HEK293 (cell line): ENCODE data around the gene C3.

Source experiments
- CTCF ChIA-PET: fragments of 350-600 bp; formaldehyde crosslinking; extraction: SDS; loops from one replicate; lab custom pipeline; 2021; ENCODE audit warnings: antibody characterized with exemption; lab: Yijun Ruan, JAX
- POLR2A ChIA-PET: fragments of 300-600 bp; formaldehyde crosslinking; extraction: SDS; loops from one replicate; lab custom pipeline; 2020; ENCODE audit warnings: antibody characterized with exemption, inconsistent platforms; lab: Yijun Ruan, JAX
- H3K27ac ChIP-seq: fragments of 200-500 bp; sonication (Bioruptor generic); 2 replicates; pipeline ENCODE4 v1.5.1; 2014; ENCODE audit warnings: low read depth, low read length, control low read depth, inconsistent platforms; ENCODE audit errors: extremely low read depth
- H3K36me3 ChIP-seq, 2 experiments: fragments of 200-500 bp in 1 of 2; sonication (Bioruptor generic) in 1 of 2; 1 replicate in 1 of 2; 2 replicates in 1 of 2; pipeline ENCODE4 v1.5.1; 2014 to 2017; ENCODE audit warnings: inconsistent platforms in 2 of 2, low read length in 2 of 2; ENCODE audit not compliant: control insufficient read depth in 2 of 2, insufficient read depth in 1 of 2
- H3K4me1 ChIP-seq: fragments of 200-500 bp; sonication (Bioruptor generic); 2 replicates; pipeline ENCODE4 v1.5.1; 2014; ENCODE audit warnings: mild to moderate bottlenecking, low read length, inconsistent platforms; ENCODE audit not compliant: control insufficient read depth, insufficient read depth
- H3K4me3 ChIP-seq: 2 replicates; pipeline ENCODE4 v1.5.1; 2011; ENCODE audit warnings: low read depth, mild to moderate bottlenecking, control low read depth, low read length, moderate library complexity
- H3K9me3 ChIP-seq: fragments of 200-500 bp; sonication (Bioruptor generic); 2 replicates; pipeline ENCODE4 v1.5.1; 2014; ENCODE audit warnings: low read depth, low read length, inconsistent platforms; ENCODE audit not compliant: control insufficient read depth, insufficient read depth
- GLIS2 ChIP-seq: fragments of 450-650 bp; formaldehyde crosslinking; IDR thresholded peaks from 2 replicates; pipeline ENCODE4 v1.5.1; 2016; ENCODE audit warnings: missing biosample characterization, missing genetic modification characterization
- IKZF3 ChIP-seq: fragments of 450-650 bp; IDR thresholded peaks from 2 replicates; pipeline ENCODE4 v1.5.0; 2018; ENCODE audit warnings: missing biosample characterization, mild to moderate bottlenecking, missing genetic modification characterization, moderate library complexity
- SCRT1 ChIP-seq: fragments of 450-650 bp; formaldehyde crosslinking; IDR thresholded peaks from 2 replicates; pipeline ENCODE4 v1.5.1; 2016; ENCODE audit warnings: missing biosample characterization, missing genetic modification characterization, borderline replicate concordance
- WT1 ChIP-seq: fragments of 450-650 bp; formaldehyde crosslinking; IDR thresholded peaks from 2 replicates; pipeline ENCODE4 v1.5.1; 2016; ENCODE audit warnings: missing biosample characterization, missing genetic modification characterization
- YY2 ChIP-seq: fragments of 450-650 bp; formaldehyde crosslinking; IDR thresholded peaks from 2 replicates; pipeline ENCODE4 v1.5.1; 2016; ENCODE audit warnings: missing biosample characterization, missing genetic modification characterization
- ZBTB8A ChIP-seq: fragments of 450-650 bp; formaldehyde crosslinking; IDR thresholded peaks from 2 replicates; pipeline ENCODE4 v1.5.1; 2016; ENCODE audit warnings: missing biosample characterization, missing genetic modification characterization
- ZFP69B ChIP-seq: fragments of 450-650 bp; formaldehyde crosslinking; IDR thresholded peaks from 2 replicates; pipeline ENCODE4 v1.5.1; 2016; ENCODE audit warnings: missing biosample characterization, missing genetic modification characterization
- ZNF132 ChIP-seq: fragments of 450-650 bp; formaldehyde crosslinking; IDR thresholded peaks from 2 replicates; pipeline ENCODE4 v1.5.1; 2017; ENCODE audit warnings: missing biosample characterization, missing genetic modification characterization, borderline replicate concordance
- ZNF16 ChIP-seq: fragments of 450-650 bp; formaldehyde crosslinking; IDR thresholded peaks from 2 replicates; pipeline ENCODE4 v1.5.1; 2016; ENCODE audit warnings: low read depth, missing biosample characterization, missing genetic modification characterization
- ZNF169 ChIP-seq: fragments of 450-650 bp; formaldehyde crosslinking; IDR thresholded peaks from 2 replicates; pipeline ENCODE4 v1.5.1; 2016; ENCODE audit warnings: missing biosample characterization, missing genetic modification characterization
- ZNF184 ChIP-seq: fragments of 450-650 bp; IDR thresholded peaks from 2 replicates; pipeline ENCODE4 v1.5.1; 2018; ENCODE audit warnings: missing biosample characterization, mild to moderate bottlenecking, missing genetic modification characterization
- ZNF223 ChIP-seq: fragments of 450-650 bp; formaldehyde crosslinking; IDR thresholded peaks from 2 replicates; pipeline ENCODE4 v1.5.1; 2016; ENCODE audit warnings: missing biosample characterization, missing genetic modification characterization
- ZNF239 ChIP-seq: fragments of 450-650 bp; formaldehyde crosslinking; IDR thresholded peaks from 2 replicates; pipeline ENCODE4 v1.5.1; 2016; ENCODE audit warnings: missing biosample characterization, missing genetic modification characterization
- ZNF248 ChIP-seq: fragments of 450-650 bp; formaldehyde crosslinking; IDR thresholded peaks from 2 replicates; pipeline ENCODE4 v1.5.1; 2017; ENCODE audit warnings: missing biosample characterization, missing genetic modification characterization
- ZNF274 ChIP-seq, 2 experiments: fragments of 200-500 bp in 1 of 2; fragments of 450-650 bp in 1 of 2; sonication (Bioruptor generic) in 1 of 2; formaldehyde crosslinking in 1 of 2; IDR thresholded peaks; 2 replicates each; pipeline versions ENCODE4 v1.5.1 to v1.6.1; 2014 to 2016; ENCODE audit warnings: borderline replicate concordance in 1 of 2, inconsistent platforms in 1 of 2, low read length in 1 of 2, missing biosample characterization in 1 of 2, missing genetic modification characterization in 1 of 2
- ZNF324 ChIP-seq: fragments of 450-650 bp; formaldehyde crosslinking; IDR thresholded peaks from 2 replicates; pipeline ENCODE4 v1.5.1; 2016; ENCODE audit warnings: missing biosample characterization, missing genetic modification characterization
- ZNF350 ChIP-seq: fragments of 450-650 bp; formaldehyde crosslinking; IDR thresholded peaks from 2 replicates; pipeline ENCODE4 v1.5.0; 2017; ENCODE audit warnings: missing biosample characterization, mild to moderate bottlenecking, missing genetic modification characterization
- ZNF362 ChIP-seq: fragments of 450-650 bp; formaldehyde crosslinking; IDR thresholded peaks from 2 replicates; pipeline ENCODE4 v1.5.1; 2016; ENCODE audit warnings: missing biosample characterization, missing genetic modification characterization
- ZNF510 ChIP-seq: fragments of 450-650 bp; formaldehyde crosslinking; IDR thresholded peaks from 2 replicates; pipeline ENCODE4 v1.5.1; 2018; ENCODE audit warnings: mild to moderate bottlenecking, missing genetic modification characterization, missing biosample characterization; ENCODE audit not compliant: insufficient replicate concordance
- ZNF549 ChIP-seq: fragments of 450-650 bp; IDR thresholded peaks from 2 replicates; pipeline ENCODE4 v1.5.1; 2018; ENCODE audit warnings: missing biosample characterization, missing genetic modification characterization, mild to moderate bottlenecking, inconsistent platforms, moderate library complexity
- ZNF600 ChIP-seq: fragments of 450-650 bp; formaldehyde crosslinking; IDR thresholded peaks from 2 replicates; pipeline ENCODE4 v1.5.1; 2016; ENCODE audit warnings: missing biosample characterization, missing genetic modification characterization
- ZNF645 ChIP-seq: fragments of 450-650 bp; formaldehyde crosslinking; IDR thresholded peaks from 2 replicates; pipeline ENCODE4; 2016; ENCODE audit warnings: missing biosample characterization, missing genetic modification characterization
- ZNF658 ChIP-seq: fragments of 450-650 bp; formaldehyde crosslinking; IDR thresholded peaks from 2 replicates; pipeline ENCODE4; 2016; ENCODE audit warnings: missing biosample characterization, missing genetic modification characterization
- ZNF701 ChIP-seq: fragments of 450-650 bp; formaldehyde crosslinking; IDR thresholded peaks from 2 replicates; pipeline ENCODE4 v1.5.1; 2016; ENCODE audit warnings: missing biosample characterization, missing genetic modification characterization
- ZSCAN30 ChIP-seq: fragments of 450-650 bp; IDR thresholded peaks from 2 replicates; pipeline ENCODE4 v1.5.1; 2018; ENCODE audit warnings: missing biosample characterization, mild to moderate bottlenecking, missing genetic modification characterization, moderate library complexity
- TF ChIP-seq, protein P1 (sequence below): fragments of 450-650 bp; formaldehyde crosslinking; IDR thresholded peaks from 2 replicates; pipeline ENCODE4 v1.5.1; 2016; ENCODE audit warnings: missing biosample characterization, missing genetic modification characterization
- TF ChIP-seq, protein P2 (sequence below): fragments of 450-650 bp; formaldehyde crosslinking; IDR thresholded peaks from 2 replicates; pipeline ENCODE4 v1.5.1; 2016; ENCODE audit warnings: missing biosample characterization, missing genetic modification characterization
- TF ChIP-seq, protein P3 (sequence below): fragments of 450-650 bp; formaldehyde crosslinking; IDR thresholded peaks from 2 replicates; pipeline ENCODE4 v1.5.1; 2016; ENCODE audit warnings: missing biosample characterization, missing genetic modification characterization

Gene C3

GRCh38 chr19:6737873-6738786 is 17.7 kb upstream of the C3 start (continued):
- TF ChIP-seq ZNF658 (tag by site-specific recombination) (no peak), ZBTB8A (no peak)

DNA sequence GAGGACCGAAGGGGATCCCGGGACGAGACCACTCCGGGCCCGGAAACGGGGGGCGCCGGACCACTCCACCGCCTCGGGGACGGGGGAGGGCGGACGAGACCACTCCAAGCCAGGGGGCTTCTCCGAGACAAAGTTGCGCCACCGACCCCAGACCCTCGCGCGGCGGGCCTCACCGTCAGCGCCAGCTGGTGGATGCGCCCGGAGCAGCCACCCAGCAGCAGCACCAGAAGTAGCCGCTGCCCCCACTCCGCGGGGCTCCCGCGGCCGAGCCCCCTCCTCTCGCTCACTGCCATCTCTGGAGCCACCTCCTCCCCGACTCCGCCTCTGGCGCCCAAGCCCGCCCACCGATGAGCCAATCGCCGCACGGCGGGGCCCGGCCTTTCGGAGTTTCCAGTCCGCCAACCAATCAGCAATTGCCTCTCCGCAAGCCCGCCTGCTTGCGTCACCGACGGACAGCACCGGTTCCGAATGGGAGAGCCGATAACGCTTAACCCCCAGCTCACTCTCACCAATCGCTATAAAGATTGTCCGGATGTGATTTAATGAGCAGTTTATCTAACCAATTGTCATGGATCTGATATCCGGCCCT is 16.9 kb upstream of the C3 start, which contains the start of gene GPR108:
Gene GPR108 (minus strand): TSS at position 297 of the 589 bp plus-strand sequence. CDS start 4 bp downstream, at position 293.
- no peaks in the 10 kb centered on the region for H3K9me3 ChIP-seq
- peaks cover 11% of the 10 kb centered on the region for H3K4me1 ChIP-seq
- CTCF ChIA-PET = interaction anchor here (0.9 to 4.8 kb wide), 11 partner anchors 13 to 220 kb away, joined by 3 to 49 read pairs (median 5); partner anchors contain the start of gene VAV1
- H3K4me3 ChIP-seq = peak within 1 kb of the TSS; percentile 64
- H3K36me3 ChIP-seq = peaks cover 0 to 20% of the 10 kb centered on the region in 2 experiments; a peak in 2 of 3 replicates
- POLR2A ChIA-PET = interaction anchor here (0.5 to 1.6 kb wide), 6 partner anchors 24 to 365 kb away, joined by 3 to 5 read pairs (median 4); partner anchors contain the start of genes ALKBH7, KHSRP, SH2D3A and TNFSF9
- H3K27ac ChIP-seq = peak within 1 kb of the TSS; percentile 78
- TF ChIP-seq ZNF169 = no peak
- TF ChIP-seq ZNF362 = no peak
- no peak for TF ChIP-seq ZNF701
- no peak for TF ChIP-seq ZNF16 (tag by site-specific recombination)
- TF ChIP-seq ZNF132 (tag by site-specific recombination) = no peak
- TF ChIP-seq ZNF248 (tag by site-specific recombination) = no peak
- TF ChIP-seq ZFP69B (tag by site-specific recombination) = peak; percentile 94
- no peak for TF ChIP-seq WT1 (tag by site-specific recombination)
- no peak for TF ChIP-seq ZNF274 (IDR thresholded peaks at IDR 0.05; ENCODE audit: low read length)
- no peak for TF ChIP-seq ZNF274 (tag by site-specific recombination; IDR thresholded peaks at IDR 0.05; ENCODE audit: borderline replicate concordance)
- peak; percentile 86 for TF ChIP-seq YY2 (tag by site-specific recombination)
- TF ChIP-seq IKZF3 (tag by site-specific recombination) = no peak; the same call in 1 of the 2 replicates
- no peak for TF ChIP-seq ZNF184 (tag by site-specific recombination)
- peak; percentile 21; the same call in 1 of the 2 replicates for TF ChIP-seq ZNF223 (tag by site-specific recombination)
- TF ChIP-seq ZSCAN30 (tag by site-specific recombination) = peak; percentile 90
- no peak for TF ChIP-seq SCRT1
- TF ChIP-seq, protein P1, sequence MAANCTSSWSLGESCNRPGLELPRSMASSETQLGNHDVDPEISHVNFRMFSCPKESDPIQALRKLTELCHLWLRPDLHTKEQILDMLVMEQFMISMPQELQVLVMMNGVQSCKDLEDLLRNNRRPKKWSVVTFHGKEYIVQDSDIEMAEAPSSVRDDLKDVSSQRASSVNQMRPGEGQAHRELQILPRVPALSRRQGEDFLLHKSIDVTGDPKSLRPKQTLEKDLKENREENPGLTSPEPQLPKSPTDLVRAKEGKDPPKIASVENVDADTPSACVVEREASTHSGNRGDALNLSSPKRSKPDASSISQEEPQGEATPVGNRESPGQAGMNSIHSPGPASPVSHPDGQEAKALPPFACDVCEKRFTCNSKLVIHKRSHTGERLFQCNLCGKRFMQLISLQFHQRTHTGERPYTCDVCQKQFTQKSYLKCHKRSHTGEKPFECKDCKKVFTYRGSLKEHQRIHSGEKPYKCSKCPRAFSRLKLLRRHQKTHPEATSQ (tag by site-specific recombination) = 0 out of 2 replicates have a peak, but pooled peaks have one; percentile 60
- no peak for TF ChIP-seq ZNF600 (tag by site-specific recombination)
- peak; percentile 98 for TF ChIP-seq ZNF324 (tag by site-specific recombination)
- TF ChIP-seq ZNF350 (tag by site-specific recombination) = no peak
- TF ChIP-seq, protein P2, sequence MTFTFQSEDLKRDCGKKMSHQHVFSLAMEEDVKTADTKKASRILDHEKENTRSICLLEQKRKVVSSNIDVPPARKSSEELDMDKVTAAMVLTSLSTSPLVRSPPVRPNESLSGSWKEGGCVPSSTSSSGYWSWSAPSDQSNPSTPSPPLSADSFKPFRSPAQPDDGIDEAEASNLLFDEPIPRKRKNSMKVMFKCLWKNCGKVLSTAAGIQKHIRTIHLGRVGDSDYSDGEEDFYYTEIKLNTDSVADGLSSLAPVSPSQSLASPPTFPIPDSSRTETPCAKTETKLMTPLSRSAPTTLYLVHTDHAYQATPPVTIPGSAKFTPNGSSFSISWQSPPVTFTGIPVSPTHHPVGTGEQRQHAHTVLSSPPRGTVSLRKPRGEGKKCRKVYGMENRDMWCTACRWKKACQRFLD (tag by site-specific recombination) = no peak
- no peak for TF ChIP-seq ZNF239 (tag by site-specific recombination)
- TF ChIP-seq ZNF645 (tag by site-specific recombination) = no peak
- TF ChIP-seq GLIS2 (tag by site-specific recombination) = peak; percentile 89
- no peak for TF ChIP-seq ZNF549 (tag by site-specific recombination)
- TF ChIP-seq, protein P3, sequence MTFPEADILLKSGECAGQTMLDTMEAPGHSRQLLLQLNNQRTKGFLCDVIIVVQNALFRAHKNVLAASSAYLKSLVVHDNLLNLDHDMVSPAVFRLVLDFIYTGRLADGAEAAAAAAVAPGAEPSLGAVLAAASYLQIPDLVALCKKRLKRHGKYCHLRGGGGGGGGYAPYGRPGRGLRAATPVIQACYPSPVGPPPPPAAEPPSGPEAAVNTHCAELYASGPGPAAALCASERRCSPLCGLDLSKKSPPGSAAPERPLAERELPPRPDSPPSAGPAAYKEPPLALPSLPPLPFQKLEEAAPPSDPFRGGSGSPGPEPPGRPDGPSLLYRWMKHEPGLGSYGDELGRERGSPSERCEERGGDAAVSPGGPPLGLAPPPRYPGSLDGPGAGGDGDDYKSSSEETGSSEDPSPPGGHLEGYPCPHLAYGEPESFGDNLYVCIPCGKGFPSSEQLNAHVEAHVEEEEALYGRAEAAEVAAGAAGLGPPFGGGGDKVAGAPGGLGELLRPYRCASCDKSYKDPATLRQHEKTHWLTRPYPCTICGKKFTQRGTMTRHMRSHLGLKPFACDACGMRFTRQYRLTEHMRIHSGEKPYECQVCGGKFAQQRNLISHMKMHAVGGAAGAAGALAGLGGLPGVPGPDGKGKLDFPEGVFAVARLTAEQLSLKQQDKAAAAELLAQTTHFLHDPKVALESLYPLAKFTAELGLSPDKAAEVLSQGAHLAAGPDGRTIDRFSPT (tag by site-specific recombination) = no peak
- no peak for TF ChIP-seq ZNF510 (tag by site-specific recombination)
